Fibroblast of pulmonary artery (primary cell): ENCODE measurements around the gene EXOC3L4.

Experiments
- DNase-seq: peaks from one replicate; pipeline ENCODE4 v3.0.0-alpha.2; 2010; ENCODE audit warnings: low read depth
- H3K4me3 ChIP-seq: replicated peaks from 2 replicates; pipeline ENCODE4 v1.5.1; 2011; ENCODE audit warnings: low read depth, mild to moderate bottlenecking, control low read depth, low read length, moderate library complexity
- CTCF ChIP-seq: IDR thresholded peaks from 2 replicates; pipeline ENCODE4 v1.5.1; 2011; ENCODE audit warnings: mild to moderate bottlenecking, control low read depth, low read length, inconsistent platforms; ENCODE audit errors: missing control alignments

Gene EXOC3L4

GRCh38 chr14:103057028-103057371 is 37.5 kb upstream of the EXOC3L4 start:
- peak overlapping the region; percentile 80 for H3K4me3 ChIP-seq
- TF ChIP-seq CTCF: no peak
- DNase-seq: peak; percentile 22

- TF ChIP-seq CTCF: no peak
- DNase-seq: peak; percentile 92
- H3K4me3 ChIP-seq: peak within 1 kb of the TSS; percentile 80
Measured at GRCh38 chr14:103057372-103058163, 37.0 kb upstream of the EXOC3L4 start, which contains the start of gene CDC42BPB. CDC42BPB (minus strand) TSS chr14:103057549; CDS start chr14:103057173, 376 bp downstream.

GRCh38 chr14:103058164-103059055 is 36.1 kb upstream of the EXOC3L4 start:
- DNase-seq: no peak
- no peak for TF ChIP-seq CTCF
- peak overlapping the region; percentile 76 for H3K4me3 ChIP-seq

- no peak overlapping the region for H3K4me3 ChIP-seq
- TF ChIP-seq CTCF: no peak
- no peak for DNase-seq
Measured at GRCh38 chr14:103059556-103059955, 35.0 kb upstream of the EXOC3L4 start.

- no peak for TF ChIP-seq CTCF
- no peak for DNase-seq
Measured at GRCh38 chr14:103061482-103061976, 33.0 kb upstream of the EXOC3L4 start.

GRCh38 chr14:103064436-103064835 is 30.1 kb upstream of the EXOC3L4 start:
- H3K4me3 ChIP-seq: no peak overlapping the region
- TF ChIP-seq CTCF: no peak
- DNase-seq: no peak

More at GRCh38 chr14:103061482-103061976, 33.0 kb upstream of the EXOC3L4 start:
- no peak overlapping the region for H3K4me3 ChIP-seq
